CD14-positive monocyte (primary cell): ENCODE measurements around the gene PLEKHA3. TPM values are rescaled to one million over a fixed set of nuclear protein-coding genes. Genes with fewer than 3 reads are reported as not detected.
A peak's percentile ranks its signal among the peaks of the same experiment; 100 is the strongest.

Source experiments
- DNase-seq, 3 donors: peaks; one replicate each; pipeline ENCODE4 v3.0.0-alpha.2; 2011 to 2022
- H2AFZ ChIP-seq: 2 replicates; pipeline ENCODE4 v1.6.0; 2012; ENCODE audit warnings: mild to moderate bottlenecking, low read depth, low read length, inconsistent platforms; ENCODE audit not compliant: insufficient read depth, poor library complexity, severe bottlenecking
- H3K27ac ChIP-seq, 2 donors: 1 replicate in 1 of 2; 2 replicates in 1 of 2; pipeline ENCODE4 v1.5.1; 2012 to 2013; ENCODE audit warnings: low read length in 2 of 2, control low read depth in 1 of 2, inconsistent platforms in 1 of 2, low read depth in 1 of 2, mild to moderate bottlenecking in 1 of 2
- H3K27me3 ChIP-seq, 2 donors: one replicate each; pipeline versions ENCODE4 v1.6.0 to v1.6.1; 2011 to 2013; ENCODE audit warnings: low read length in 2 of 2; ENCODE audit not compliant: control insufficient read depth in 2 of 2, insufficient read depth in 2 of 2
- H3K36me3 ChIP-seq, 2 donors: replicated peaks in 1 of 2; 1 replicate in 1 of 2; 2 replicates in 1 of 2; pipeline versions ENCODE4 v1.5.1 to v1.6.1; 2012 to 2013; ENCODE audit warnings: low read length in 2 of 2, control low read depth in 1 of 2, inconsistent platforms in 1 of 2, mild to moderate bottlenecking in 1 of 2; ENCODE audit not compliant: insufficient read depth in 2 of 2, control insufficient read depth in 1 of 2
- H3K4me1 ChIP-seq, 2 donors: 1 replicate in 1 of 2; 2 replicates in 1 of 2; pipeline versions ENCODE4 v1.5.1 to v1.6.1; 2012 to 2013; ENCODE audit warnings: low read length in 2 of 2, control low read depth in 1 of 2, inconsistent platforms in 1 of 2, mild to moderate bottlenecking in 1 of 2, moderate library complexity in 1 of 2; ENCODE audit not compliant: insufficient read depth in 2 of 2, control insufficient read depth in 1 of 2
- H3K4me2 ChIP-seq: replicated peaks from 2 replicates; pipeline ENCODE3; 2012; ENCODE audit warnings: low read length, moderate library complexity, mild to moderate bottlenecking; ENCODE audit not compliant: poor library complexity, severe bottlenecking; ENCODE audit errors: extremely low read depth
- H3K4me3 ChIP-seq, 3 experiments: fragments of 200-600 bp in 1 of 3; sonication (generic) in 1 of 3; replicated peaks in 1 of 3; 1 replicate in 2 of 3; 2 replicates in 1 of 3; pipeline ENCODE4 v1.5.1; 2011 to 2013; ENCODE audit warnings: low read length in 3 of 3, mild to moderate bottlenecking in 3 of 3, control low read depth in 2 of 3, low read depth in 2 of 3, inconsistent platforms in 1 of 3, moderate library complexity in 1 of 3
- H3K79me2 ChIP-seq: 2 replicates; pipeline ENCODE4 v1.6.0; 2012; ENCODE audit warnings: mild to moderate bottlenecking, control low read depth, inconsistent platforms, low read length, moderate library complexity; ENCODE audit not compliant: insufficient read depth
- H3K9ac ChIP-seq: 2 replicates; pipeline ENCODE4 v1.6.0; 2017; ENCODE audit warnings: low read length, mild to moderate bottlenecking; ENCODE audit not compliant: insufficient read depth, poor library complexity, severe bottlenecking
- H3K9me3 ChIP-seq, 2 donors: replicated peaks in 1 of 2; 1 replicate in 1 of 2; 2 replicates in 1 of 2; pipeline versions ENCODE4 v1.5.1 to v1.6.1; 2012 to 2013; ENCODE audit warnings: low read length in 2 of 2, control low read depth in 1 of 2; ENCODE audit not compliant: control insufficient read depth in 1 of 2, insufficient read depth in 1 of 2
- H4K20me1 ChIP-seq: 2 replicates; pipeline ENCODE4 v1.6.0; 2012; ENCODE audit warnings: mild to moderate bottlenecking, low read length, control low read depth, moderate library complexity; ENCODE audit not compliant: insufficient read depth
- H3K27ac Mint-ChIP-seq, 7 donors: one replicate each; pipeline ENCODE4 v1.8.0; 2020; ENCODE audit warnings: mild to moderate bottlenecking in 7 of 7, mixed read lengths in 7 of 7, moderate library complexity in 6 of 7, inconsistent platforms in 2 of 7
- H3K27me3 Mint-ChIP-seq, 3 donors: one replicate each; pipeline ENCODE4 v1.8.0; 2021 to 2022; ENCODE audit warnings: low read depth in 3 of 3, mild to moderate bottlenecking in 3 of 3, mixed read lengths in 3 of 3, moderate library complexity in 3 of 3, inconsistent platforms in 1 of 3
- H3K36me3 Mint-ChIP-seq, 2 donors: one replicate each; pipeline ENCODE4 v1.8.0; 2020; ENCODE audit warnings: mixed read lengths in 2 of 2, inconsistent platforms in 1 of 2, mild to moderate bottlenecking in 1 of 2
- H3K4me1 Mint-ChIP-seq: one replicate; pipeline ENCODE4 v1.8.0; 2020; ENCODE audit warnings: mild to moderate bottlenecking, mixed read lengths
- H3K4me3 Mint-ChIP-seq, 2 donors: one replicate each; pipeline ENCODE4 v1.8.0; 2020; ENCODE audit warnings: mild to moderate bottlenecking in 2 of 2, mixed read lengths in 2 of 2, moderate library complexity in 1 of 2
- H3K9me3 Mint-ChIP-seq, 7 donors: one replicate each; pipeline ENCODE4 v1.8.0; 2020 to 2022; ENCODE audit warnings: mixed read lengths in 7 of 7, mild to moderate bottlenecking in 6 of 7, moderate library complexity in 6 of 7, inconsistent platforms in 2 of 7
- CTCF ChIP-seq: fragments of 200-600 bp; IDR thresholded peaks from one replicate; pipeline ENCODE4 v1.8.0; 2022; ENCODE audit warnings: antibody characterized with exemption, mild to moderate bottlenecking
- WGBS: methylation state at CpG from one replicate; pipeline ENCODE4 v1.1.5; 2013; ENCODE audit warnings: missing lambda C conversion rate; ENCODE audit not compliant: insufficient coverage; 5-methylcytosine and 5-hydroxymethylcytosine counted together
- intact Hi-C, 2 donors: fragments of 100-400 bp; cut with micrococcal nuclease; formaldehyde crosslinking; loops; one replicate each; pipeline versions ENCODE4 v1.15.0 to v1.15.1; 2023
- polyA plus RNA-seq, 3 donors: library from polyadenylated mRNA; depleted of rRNA in 1 of 3; unstranded in 2 of 3; stranded (reverse) in 1 of 3; fragments of 300-500 nt in 2 of 3; fragments of >200 nt in 1 of 3; fragmentation: Illumina TruSeq in 2 of 3; gene quantifications; 1 replicate in 2 of 3; 2 replicates in 1 of 3; pipeline ENCODE4 v1.2.3, GENCODE V29; 2012 to 2021

The PLEKHA3 gene
- polyA plus RNA-seq, 3 donors: 5.3 to 14.1 (median 13.4) TPM

DNA sequence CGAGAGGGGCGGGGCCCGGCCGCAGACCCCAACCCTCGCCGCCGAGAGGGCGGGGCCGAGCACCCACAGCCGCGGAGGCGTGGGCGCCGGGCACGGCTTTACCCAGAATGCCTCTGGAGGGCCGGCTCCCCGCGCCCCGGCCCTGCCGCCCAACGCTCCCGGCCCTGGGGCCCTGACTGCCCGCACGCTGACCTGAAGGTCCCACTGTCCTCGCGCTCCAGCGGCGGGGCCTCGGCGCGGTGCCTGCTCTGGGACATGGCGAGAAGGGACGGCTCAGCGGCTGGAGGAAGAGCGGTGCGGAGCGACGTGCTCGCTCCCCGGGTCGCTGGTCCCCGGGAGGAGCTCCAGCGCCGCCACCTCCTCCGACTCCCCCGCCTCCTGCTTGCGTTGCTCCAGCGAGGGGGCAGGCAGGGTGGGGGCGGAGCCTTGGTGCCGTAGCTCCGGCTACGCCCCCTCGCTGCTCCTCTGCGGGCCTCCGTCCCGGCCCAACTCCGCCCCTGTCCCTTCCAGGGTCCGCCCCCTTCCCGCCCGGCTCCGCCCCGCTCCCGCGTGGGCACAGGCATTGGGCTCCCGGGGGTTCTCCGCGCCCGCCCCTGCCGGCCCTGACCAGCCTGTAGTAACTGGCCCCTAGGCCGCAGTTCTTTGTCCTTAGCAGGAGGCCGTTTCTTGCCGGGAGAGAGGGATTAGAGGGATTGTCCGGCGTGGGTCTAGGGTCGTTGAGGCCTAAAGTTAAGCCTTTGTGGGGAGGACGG lies 29.3 kb upstream of the PLEKHA3 start, which contains the start of the genes PJVK and PRKRA:
TSS of gene PJVK (plus strand) at position 605 of the 752 bp plus-strand sequence. CDS start 2,032 bp downstream, outside the sequence.
TSS of gene PRKRA (minus strand) at position 402 of the 752 bp plus-strand sequence. CDS start at position 257, 145 bp downstream.
- Histone ChIP-seq H3K4me1 (peaks cover 16 to 26% of the 10 kb centered on the region in 2 donors), H3K9ac (peak within 1 kb of the TSS; percentile 86), H3K27ac (peak within 1 kb of the TSS; percentile 71 to 85), H4K20me1 (no peaks in the 10 kb centered on the region), H3K36me3 (peaks cover 10 to 24% of the 10 kb centered on the region in 2 donors), H3K27me3 (no peaks in the 10 kb centered on the region), H3K79me2 (peaks cover 24% of the 10 kb centered on the region), H3K4me3 (peak within 1 kb of the TSS; percentile 82 to 91 (median 85)), H3K9me3 (no peaks in the 10 kb centered on the region), H2AFZ (peak within 1 kb of the TSS; percentile 99), H3K4me2 (peak within 1 kb of the TSS; percentile 99)
- intact Hi-C loops: loop anchor here in 1 of 2 donors (1.0 kb wide), 1 partner anchor 28 kb away; no protein-coding TSS in a partner anchor
- Mint-ChIP-seq H3K4me3 (peak within 1 kb of the TSS; percentile 91 to 93), H3K27me3 (no peaks in the 10 kb centered on the region), H3K27ac (peak within 1 kb of the TSS; percentile 85 to 97 (median 93)), H3K4me1 (peaks cover 21% of the 10 kb centered on the region), H3K36me3 (peaks cover 16 to 21% of the 10 kb centered on the region in 2 donors), H3K9me3 (no peaks in the 10 kb centered on the region)
- TF ChIP-seq CTCF: no peak
- DNase-seq: peak; percentile 93 to 97 (median 94)
- WGBS: under 1% methylated on average over 70 of the region's 76 CpGs

DNA sequence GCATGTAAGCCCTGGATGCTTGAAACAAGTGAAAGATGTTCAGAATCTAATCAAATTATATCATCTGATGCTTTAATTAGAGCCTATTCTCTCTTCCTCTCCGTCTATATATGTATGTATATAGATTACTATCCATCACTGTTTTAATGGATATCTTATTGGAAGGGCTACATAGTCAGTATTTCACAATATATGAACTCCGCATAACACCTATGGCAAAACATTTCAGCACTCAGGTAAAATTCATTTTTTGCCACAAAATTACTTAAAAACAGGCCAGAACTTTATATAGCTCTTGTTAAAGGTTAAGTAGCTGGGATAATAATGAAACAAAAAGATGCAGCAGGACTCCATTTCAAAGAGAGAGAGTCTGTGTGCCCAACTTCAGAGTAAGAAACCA lies 27.9 kb upstream of the PLEKHA3 start:
- H3K36me3 Mint-ChIP-seq: peaks cover 9 to 11% of the 10 kb centered on the region in 2 donors
- no peak for TF ChIP-seq CTCF

More for the DNA sequence above, 27.9 kb upstream of the PLEKHA3 start:
- no peak overlapping the region for H3K27ac Mint-ChIP-seq
- no peaks in the 10 kb centered on the region for H3K27me3 Mint-ChIP-seq
- H3K4me3 ChIP-seq: peak overlapping the region in 1 of 3 experiments; percentile 91
- peak overlapping the region; percentile 86 for H3K9ac ChIP-seq
- H3K4me1 Mint-ChIP-seq: peaks cover 21% of the 10 kb centered on the region
- H3K9me3 Mint-ChIP-seq: no peaks in the 10 kb centered on the region
- H3K4me1 ChIP-seq: peaks cover 16 to 26% of the 10 kb centered on the region in 2 donors
- peak overlapping the region in 1 of 2 donors; percentile 93 for H3K4me3 Mint-ChIP-seq
- DNase-seq: no peak
- peak overlapping the region; percentile 99 for H2AFZ ChIP-seq
- WGBS: no CpG with 5 or more reads among the region's 2 CpGs
- no peaks in the 10 kb centered on the region for H4K20me1 ChIP-seq
- peaks cover under 1 to 14% of the 10 kb centered on the region in 2 donors for H3K36me3 ChIP-seq
- no peak overlapping the region for H3K27ac ChIP-seq
- no peaks in the 10 kb centered on the region for H3K9me3 ChIP-seq
- intact Hi-C loops: no loop called here
- peak overlapping the region; percentile 99 for H3K4me2 ChIP-seq
- H3K79me2 ChIP-seq: peaks cover 24% of the 10 kb centered on the region
- H3K27me3 ChIP-seq: no peaks in the 10 kb centered on the region
